Astrocyte (in vitro differentiated cells and primary cell): ENCODE results near the gene PON1. TPM values are rescaled to one million over a fixed set of nuclear protein-coding genes. Genes with fewer than 3 reads are reported as not detected.
A peak's percentile ranks its signal among the peaks of the same experiment; 100 is the strongest.

Source experiments
- DNase-seq: peaks from one replicate; pipeline ENCODE4 v3.0.0-alpha.2; 2010; ENCODE audit warnings: low read depth
- FAIRE-seq: peaks from 2 replicates; lab custom pipeline; 2011; peaks lifted over from hg19 to GRCh38; lab: Jason Lieb, UNC
- H2AFZ ChIP-seq: 2 replicates; pipeline ENCODE4 v1.6.0; 2012; ENCODE audit warnings: low read depth, low read length, inconsistent platforms
- H3K27ac ChIP-seq: 2 replicates; pipeline ENCODE4 v1.5.1; 2011; ENCODE audit warnings: low read depth, low read length, inconsistent platforms
- H3K27me3 ChIP-seq: 2 replicates; pipeline ENCODE4 v1.6.0; 2011; ENCODE audit warnings: low read length, inconsistent platforms; ENCODE audit not compliant: insufficient read depth
- H3K36me3 ChIP-seq: 2 replicates; pipeline ENCODE4 v1.5.1; 2011; ENCODE audit warnings: low read length, inconsistent platforms; ENCODE audit not compliant: insufficient read depth
- H3K4me1 ChIP-seq: 2 replicates; pipeline ENCODE4 v1.5.1; 2011; ENCODE audit warnings: low read length, inconsistent platforms; ENCODE audit not compliant: insufficient read depth
- H3K4me2 ChIP-seq: 2 replicates; pipeline ENCODE4 v1.6.0; 2012; ENCODE audit warnings: low read length, inconsistent platforms
- H3K4me3 ChIP-seq: 2 replicates; pipeline ENCODE4 v1.5.1; 2011; ENCODE audit warnings: low read depth, mild to moderate bottlenecking, low read length, inconsistent platforms; ENCODE audit not compliant: insufficient read depth
- H3K79me2 ChIP-seq: 2 replicates; pipeline ENCODE4 v1.6.0; 2012; ENCODE audit warnings: mild to moderate bottlenecking, low read length, inconsistent platforms; ENCODE audit not compliant: insufficient read depth
- H3K9ac ChIP-seq: 2 replicates; pipeline ENCODE4 v1.6.0; 2012; ENCODE audit warnings: mild to moderate bottlenecking, low read length, inconsistent platforms
- H3K9me3 ChIP-seq: 2 replicates; pipeline ENCODE4 v1.5.1; 2012; ENCODE audit warnings: low read depth, mild to moderate bottlenecking, low read length, inconsistent platforms; ENCODE audit not compliant: insufficient read depth
- H4K20me1 ChIP-seq: 2 replicates; pipeline ENCODE4 v1.6.0; 2012; ENCODE audit warnings: low read length, inconsistent platforms; ENCODE audit not compliant: insufficient read depth
- H3K27ac Mint-ChIP-seq: one replicate; pipeline ENCODE4 v1.8.0; 2021; ENCODE audit warnings: mild to moderate bottlenecking, mixed read lengths; ENCODE audit not compliant: unreplicated experiment
- H3K27me3 Mint-ChIP-seq: one replicate; pipeline ENCODE4 v1.8.0; 2021; ENCODE audit warnings: low read depth, mixed read lengths; ENCODE audit not compliant: unreplicated experiment
- H3K36me3 Mint-ChIP-seq: one replicate; pipeline ENCODE4 v1.8.0; 2021; ENCODE audit warnings: low read depth, mixed read lengths; ENCODE audit not compliant: unreplicated experiment
- H3K4me1 Mint-ChIP-seq: one replicate; pipeline ENCODE4 v1.8.0; 2021; ENCODE audit warnings: low read depth, mixed read lengths; ENCODE audit not compliant: unreplicated experiment
- H3K4me3 Mint-ChIP-seq: one replicate; pipeline ENCODE4 v1.8.0; 2021; ENCODE audit warnings: mild to moderate bottlenecking, moderate library complexity, mixed read lengths; ENCODE audit not compliant: unreplicated experiment
- H3K9me3 Mint-ChIP-seq: one replicate; pipeline ENCODE4 v1.8.0; 2021; ENCODE audit warnings: mild to moderate bottlenecking, mixed read lengths; ENCODE audit not compliant: unreplicated experiment
- EZH2 ChIP-seq: IDR thresholded peaks from 2 replicates; pipeline ENCODE4 v1.6.1; 2012; ENCODE audit warnings: mild to moderate bottlenecking, low read length, inconsistent platforms; ENCODE audit not compliant: insufficient read depth
- total RNA-seq: library from RNA; stranded (reverse); gene quantifications from 2 replicates; pipeline ENCODE4 v1.2.1, GENCODE V29; 2021
- TF ChIP-seq, protein P1 (sequence below): IDR thresholded peaks from 2 replicates; pipeline ENCODE4 v1.5.1; 2011; ENCODE audit warnings: low read depth, mild to moderate bottlenecking, inconsistent platforms, low read length, moderate library complexity; ENCODE audit not compliant: insufficient read depth

PON1 gene
- total RNA-seq, 1 donor from 2014 or later = 1.00 TPM

DNA sequence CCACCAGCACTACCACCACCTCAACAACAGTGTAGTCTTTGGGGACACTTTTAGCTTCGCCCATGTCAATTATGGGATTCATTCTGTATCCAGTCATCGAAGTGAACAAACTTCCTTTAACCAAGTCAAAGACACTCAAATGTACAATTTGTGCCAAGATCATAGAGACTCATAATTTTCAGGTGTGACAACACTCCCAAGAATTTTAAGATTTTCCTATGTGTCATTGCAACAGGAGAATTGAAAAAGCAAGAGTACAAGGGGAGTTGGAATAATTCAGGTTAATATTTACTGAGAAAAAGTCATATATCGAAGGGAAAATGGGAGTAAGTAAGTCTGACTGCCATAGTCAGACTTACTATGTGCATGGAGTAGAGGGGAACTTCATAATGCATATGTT is 26.2 kb downstream of the PON1 start:
- Histone ChIP-seq H3K27ac (no peak overlapping the region), H2AFZ (no peak overlapping the region), H3K9me3 (no peaks in the 10 kb centered on the region), H3K9ac (no peak overlapping the region), H3K4me3 (no peak overlapping the region), H3K79me2 (no peaks in the 10 kb centered on the region), H3K4me2 (no peak overlapping the region), H4K20me1 (no peaks in the 10 kb centered on the region), H3K36me3 (no peaks in the 10 kb centered on the region), H3K27me3 (no peaks in the 10 kb centered on the region), H3K4me1 (no peaks in the 10 kb centered on the region)
- no peak for DNase-seq
- Mint-ChIP-seq H3K36me3 (no peaks in the 10 kb centered on the region), H3K27ac (no peak overlapping the region), H3K9me3 (no peaks in the 10 kb centered on the region), H3K27me3 (no peaks in the 10 kb centered on the region), H3K4me1 (peaks cover 5% of the 10 kb centered on the region), H3K4me3 (no peak overlapping the region)
- no peak for FAIRE-seq
- TF ChIP-seq EZH2 = no peak
- TF ChIP-seq, protein P1, sequence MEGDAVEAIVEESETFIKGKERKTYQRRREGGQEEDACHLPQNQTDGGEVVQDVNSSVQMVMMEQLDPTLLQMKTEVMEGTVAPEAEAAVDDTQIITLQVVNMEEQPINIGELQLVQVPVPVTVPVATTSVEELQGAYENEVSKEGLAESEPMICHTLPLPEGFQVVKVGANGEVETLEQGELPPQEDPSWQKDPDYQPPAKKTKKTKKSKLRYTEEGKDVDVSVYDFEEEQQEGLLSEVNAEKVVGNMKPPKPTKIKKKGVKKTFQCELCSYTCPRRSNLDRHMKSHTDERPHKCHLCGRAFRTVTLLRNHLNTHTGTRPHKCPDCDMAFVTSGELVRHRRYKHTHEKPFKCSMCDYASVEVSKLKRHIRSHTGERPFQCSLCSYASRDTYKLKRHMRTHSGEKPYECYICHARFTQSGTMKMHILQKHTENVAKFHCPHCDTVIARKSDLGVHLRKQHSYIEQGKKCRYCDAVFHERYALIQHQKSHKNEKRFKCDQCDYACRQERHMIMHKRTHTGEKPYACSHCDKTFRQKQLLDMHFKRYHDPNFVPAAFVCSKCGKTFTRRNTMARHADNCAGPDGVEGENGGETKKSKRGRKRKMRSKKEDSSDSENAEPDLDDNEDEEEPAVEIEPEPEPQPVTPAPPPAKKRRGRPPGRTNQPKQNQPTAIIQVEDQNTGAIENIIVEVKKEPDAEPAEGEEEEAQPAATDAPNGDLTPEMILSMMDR = no peak

DNA sequence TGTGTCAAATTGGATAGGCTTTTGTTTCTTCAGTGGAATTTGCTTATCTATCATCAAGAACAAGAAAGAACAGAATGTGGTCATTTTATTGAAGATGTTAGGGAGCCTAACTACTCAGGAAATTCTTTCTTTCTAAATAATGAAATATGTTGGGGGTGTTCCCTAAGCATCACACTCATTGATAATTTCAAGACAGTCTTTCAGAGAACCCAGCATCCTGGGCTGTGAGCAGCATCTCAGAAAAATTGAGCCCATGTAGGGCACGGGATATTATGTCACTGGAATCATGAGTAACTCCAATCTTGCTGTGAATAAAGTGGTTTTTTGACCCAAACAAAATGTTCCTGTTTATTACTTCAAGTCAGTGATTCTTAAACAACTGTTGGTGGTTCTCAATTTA is 27.3 kb downstream of the PON1 start:
- Mint-ChIP-seq H3K27ac (peak overlapping the region; percentile 21), H3K36me3 (no peaks in the 10 kb centered on the region), H3K27me3 (no peaks in the 10 kb centered on the region), H3K9me3 (no peaks in the 10 kb centered on the region), H3K4me1 (no peaks in the 10 kb centered on the region), H3K4me3 (no peak overlapping the region)
- H3K27ac ChIP-seq = no peak overlapping the region
- no peaks in the 10 kb centered on the region for H3K9me3 ChIP-seq
- H4K20me1 ChIP-seq = no peaks in the 10 kb centered on the region
- H3K4me3 ChIP-seq = no peak overlapping the region
- no peak for DNase-seq
- H3K4me1 ChIP-seq = no peaks in the 10 kb centered on the region
- no peaks in the 10 kb centered on the region for H3K79me2 ChIP-seq
- no peaks in the 10 kb centered on the region for H3K27me3 ChIP-seq
- no peak overlapping the region for H2AFZ ChIP-seq
- FAIRE-seq = no peak
- no peaks in the 10 kb centered on the region for H3K36me3 ChIP-seq
- no peak overlapping the region for H3K4me2 ChIP-seq
- TF ChIP-seq, protein P1 = no peak
- no peak for TF ChIP-seq EZH2
- H3K9ac ChIP-seq = no peak overlapping the region

DNA sequence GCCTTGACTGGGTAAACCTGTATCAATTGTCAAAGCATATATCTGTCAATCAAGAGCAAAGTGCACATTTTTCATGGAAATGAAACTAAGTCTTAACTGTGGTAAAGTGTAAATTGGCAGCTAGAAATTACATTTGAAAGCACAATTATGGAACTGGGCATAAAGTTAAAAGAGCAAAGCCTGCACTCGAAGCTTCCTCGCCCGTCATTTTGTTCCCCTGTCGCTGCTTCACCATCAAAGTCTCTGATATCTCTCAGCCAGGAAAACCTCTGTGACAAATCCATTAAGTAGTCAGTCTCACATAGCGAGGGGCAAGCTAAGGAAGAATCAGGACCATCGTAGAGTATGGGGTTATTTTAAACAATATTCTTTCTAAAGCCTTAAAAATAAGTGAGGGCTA is 27.9 kb downstream of the PON1 start:
- FAIRE-seq = no peak
- Mint-ChIP-seq H3K27me3 (no peaks in the 10 kb centered on the region), H3K36me3 (no peaks in the 10 kb centered on the region), H3K4me3 (no peak overlapping the region), H3K9me3 (no peaks in the 10 kb centered on the region), H3K27ac (no peak overlapping the region), H3K4me1 (no peaks in the 10 kb centered on the region)
- Histone ChIP-seq H3K79me2 (no peaks in the 10 kb centered on the region), H3K36me3 (no peaks in the 10 kb centered on the region), H4K20me1 (no peaks in the 10 kb centered on the region), H3K27me3 (no peaks in the 10 kb centered on the region), H3K27ac (no peak overlapping the region), H3K9ac (no peak overlapping the region), H3K4me1 (no peaks in the 10 kb centered on the region), H3K4me2 (no peak overlapping the region), H3K4me3 (no peak overlapping the region), H2AFZ (no peak overlapping the region), H3K9me3 (no peaks in the 10 kb centered on the region)
- no peak for DNase-seq
- TF ChIP-seq EZH2 = no peak
- TF ChIP-seq, protein P1 = no peak
